Measurements from ENCODE around the gene TMEM63B. TPM values are rescaled to one million over a fixed set of nuclear protein-coding genes. Genes with fewer than 3 reads are reported as not detected.

The TMEM63B gene
- total and polyA plus RNA-seq, 9 of the 15 experiments (the other 6 are each of a cell fraction or from before 2014, with no cell fraction given) = 0.14 to 39.4 (median 14.4) TPM

GRCh38 chr6:44127186-44128019 is at the start of gene TMEM63B, which contains the start of gene MRPL14 (continued):
- TF ChIP-seq GMEB1 (CRISPR knock-in tag; IDR thresholded peaks at IDR 0.05) = peak; percentile 90
- TF ChIP-seq XRCC5 (IDR thresholded peaks at IDR 0.05; ENCODE audit: low read depth, low read length) = no peak

- no peak overlapping the region for H3K4me3 ChIP-seq
- H3K9ac ChIP-seq (ENCODE audit: insufficient read depth in 1 of 2, low read depth in 2 of 2, low read length in 2 of 2) = peak overlapping the region in 1 of 2 experiments; percentile 49; a peak in 2 of 4 replicates
- TF ChIP-seq CBX3 (IDR thresholded peaks at IDR 0.05; ENCODE audit: borderline replicate concordance in 1 of 2, low read length in 2 of 2) = no peak
- no peak for TF ChIP-seq HDAC3 (IDR thresholded peaks at IDR 0.05; ENCODE audit: borderline replicate concordance, partially characterized antibody)
- TF ChIP-seq AFF1 (IDR thresholded peaks at IDR 0.05; ENCODE audit: low read depth in 1 of 2, partially characterized antibody in 2 of 2) = no peak
- 0 out of 2 replicates have a peak, but pooled peaks have one; percentile 24 for TF ChIP-seq MTF1 (CRISPR knock-in tag; IDR thresholded peaks at IDR 0.05; ENCODE audit: borderline replicate concordance)
- TF ChIP-seq, protein P1, sequence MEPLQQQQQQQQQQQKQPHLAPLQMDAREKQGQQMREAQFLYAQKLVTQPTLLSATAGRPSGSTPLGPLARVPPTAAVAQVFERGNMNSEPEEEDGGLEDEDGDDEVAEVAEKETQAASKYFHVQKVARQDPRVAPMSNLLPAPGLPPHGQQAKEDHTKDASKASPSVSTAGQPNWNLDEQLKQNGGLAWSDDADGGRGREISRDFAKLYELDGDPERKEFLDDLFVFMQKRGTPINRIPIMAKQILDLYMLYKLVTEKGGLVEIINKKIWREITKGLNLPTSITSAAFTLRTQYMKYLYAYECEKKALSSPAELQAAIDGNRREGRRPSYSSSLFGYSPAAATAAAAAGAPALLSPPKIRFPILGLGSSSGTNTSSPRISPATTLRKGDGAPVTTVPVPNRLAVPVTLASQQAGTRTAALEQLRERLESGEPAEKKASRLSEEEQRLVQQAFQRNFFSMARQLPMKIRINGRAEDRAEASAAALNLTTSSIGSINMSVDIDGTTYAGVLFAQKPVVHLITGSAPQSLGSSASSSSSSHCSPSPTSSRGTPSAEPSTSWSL (CRISPR knock-in tag; IDR thresholded peaks at IDR 0.05; ENCODE audit: borderline replicate concordance) = no peak
- TF ChIP-seq ZNF584 (CRISPR knock-in tag; IDR thresholded peaks at IDR 0.05; ENCODE audit: low read depth) = no peak
- no peak for TF ChIP-seq HMG20B (CRISPR knock-in tag; IDR thresholded peaks at IDR 0.05)
Observed at GRCh38 chr6:44078219-44078826, 49.0 kb upstream of the TMEM63B start.

More at GRCh38 chr6:44078219-44078826, 49.0 kb upstream of the TMEM63B start:
- Histone ChIP-seq H3K27me3 (ENCODE audit: control insufficient read depth in 2 of 2, insufficient read depth in 2 of 2, low read length in 2 of 2) (no peaks in the 10 kb centered on the region), H2AFZ (ENCODE audit: low read depth, low read length) (no peak overlapping the region), H3K4me1 (replicated peaks in 1 of 2; ENCODE audit: control insufficient read depth in 2 of 2, insufficient read depth in 2 of 2, low read length in 2 of 2) (peaks cover 42 to 53% of the 10 kb centered on the region in 2 experiments; a peak in 4 of 5 replicates), H4K20me1 (replicated peaks; ENCODE audit: control insufficient read depth, insufficient read depth, low read length) (no peaks in the 10 kb centered on the region), H3K4me2 (ENCODE audit: insufficient read depth, low read length) (0 out of 2 replicates have a peak overlapping the region, but pooled peaks have one; percentile 14), H3K79me2 (ENCODE audit: control insufficient read depth, insufficient read depth, low read length) (peaks cover 8% of the 10 kb centered on the region; the same call in 1 of the 3 replicates), H3K27ac (ENCODE audit: extremely low read depth, low read depth, low read length) (no peak overlapping the region), H3K9me1 (ENCODE audit: control insufficient read depth, insufficient read depth, low read length) (no peaks in the 10 kb centered on the region), H3K36me3 (ENCODE audit: control insufficient read depth, insufficient read depth, low read length) (no peaks in the 10 kb centered on the region; the same call in 2 of the 3 replicates), H3K9me3 (replicated peaks; ENCODE audit: control insufficient read depth, insufficient read depth, low read depth, low read length) (no peaks in the 10 kb centered on the region)
- intact Hi-C loops (cut with micrococcal nuclease) (loop anchor here (2.0 to 10.0 kb wide), 3 partner anchors 241 to 814 kb away; no protein-coding TSS in a partner anchor), in situ Hi-C loops (cut with MboI) (loop anchor here (5.0 kb wide), 1 partner anchor 411 kb away; no protein-coding TSS in a partner anchor)
- ChIA-PET CTCF (ENCODE audit: low intra/inter-chr PET ratio) (interaction anchor here (2.0 to 4.0 kb wide), 5 partner anchors 305 to 470 kb away, joined by 7 to 60 read pairs (median 19); partner anchors contain the start of gene VEGFA), POLR2A (interaction anchor here (0.6 to 2.2 kb wide), 13 partner anchors 10 to 904 kb away, joined by 3 to 9 read pairs (median 4); partner anchors contain the start of genes GTPBP2 and VEGFA)
- WGBS (ENCODE audit: insufficient coverage, low coverage, missing lambda C conversion rate) = 65% methylated on average over 6 of the region's 6 CpGs
- no TSS peak for BruUV-seq (replicated peaks)
- DNase-seq (ENCODE audit: extremely low read depth in 1 of 4, low spot score in 3 of 4) = no peak
- ATAC-seq = no peak
- FAIRE-seq = no peak
